HepG2 (cell line): ENCODE data around the gene LYRM7. TPM values are rescaled to one million over a fixed set of nuclear protein-coding genes. Genes with fewer than 3 reads are reported as not detected.

Source experiments
- ATF4 ChIP-seq, 2 experiments: fragments of 450-650 bp in 1 of 2; sonication (generic) in 1 of 2; formaldehyde crosslinking; IDR thresholded peaks; 2 replicates each; pipeline versions ENCODE4 v1.5.0 to v1.8.0; 2020 to 2022; ENCODE audit warnings: mild to moderate bottlenecking in 1 of 2, missing genetic modification reagents in 1 of 2
- CBX1 ChIP-seq: IDR thresholded peaks from one replicate; pipeline ENCODE4 v1.6.1; 2016; ENCODE audit warnings: antibody characterized with exemption, low read depth
- CSRNP1 ChIP-seq: sonication (generic); formaldehyde crosslinking; IDR thresholded peaks from 2 replicates; pipeline ENCODE4 v1.8.1; 2023; ENCODE audit warnings: mild to moderate bottlenecking, missing genetic modification reagents
- CSRNP2 ChIP-seq: sonication (generic); formaldehyde crosslinking; conservative IDR thresholded peaks from 2 replicates; pipeline ENCODE4 v1.8.0; 2022; ENCODE audit warnings: low read depth, missing genetic modification reagents
- FOXM1 ChIP-seq: sonication (generic); formaldehyde crosslinking; IDR thresholded peaks from 2 replicates; pipeline ENCODE4 v1.5.0; 2020; ENCODE audit warnings: missing genetic modification reagents
- GLMP ChIP-seq: sonication (generic); formaldehyde crosslinking; IDR thresholded peaks from 2 replicates; pipeline ENCODE4 v1.9.0; 2021; ENCODE audit warnings: missing genetic modification reagents, mild to moderate bottlenecking, borderline replicate concordance
- GPN1 ChIP-seq: sonication (generic); formaldehyde crosslinking; IDR thresholded peaks from 2 replicates; pipeline ENCODE4 v1.5.1; 2020; ENCODE audit warnings: missing genetic modification reagents, borderline replicate concordance
- HOXA9 ChIP-seq: sonication (generic); formaldehyde crosslinking; IDR thresholded peaks from 2 replicates; pipeline ENCODE4 v1.8.1; 2022; ENCODE audit warnings: missing genetic modification reagents, mild to moderate bottlenecking, moderate library complexity, borderline replicate concordance
- MIXL1 ChIP-seq: IDR thresholded peaks from 2 replicates; pipeline ENCODE4 v1.6.1; 2016
- MYPOP ChIP-seq: sonication (generic); formaldehyde crosslinking; IDR thresholded peaks from 2 replicates; pipeline ENCODE4 v1.8.1; 2023; ENCODE audit warnings: mild to moderate bottlenecking, moderate library complexity, missing genetic modification reagents
- NCOA5 ChIP-seq: sonication (generic); formaldehyde crosslinking; IDR thresholded peaks from 2 replicates; pipeline ENCODE4 v1.4.0; 2020; ENCODE audit warnings: missing genetic modification reagents
- PHF20 ChIP-seq: sonication (generic); formaldehyde crosslinking; IDR thresholded peaks from 2 replicates; pipeline ENCODE4 v1.5.0; 2020; ENCODE audit warnings: mild to moderate bottlenecking, missing genetic modification reagents
- SCMH1 ChIP-seq: sonication (generic); formaldehyde crosslinking; IDR thresholded peaks from 2 replicates; pipeline ENCODE4 v1.9.0; 2021; ENCODE audit warnings: missing genetic modification reagents, mild to moderate bottlenecking, borderline replicate concordance
- TFDP2 ChIP-seq: sonication (generic); formaldehyde crosslinking; IDR thresholded peaks from 2 replicates; pipeline ENCODE4 v1.4.0; 2020; ENCODE audit warnings: missing genetic modification reagents
- TGIF2 ChIP-seq: IDR thresholded peaks from 2 replicates; pipeline ENCODE4 v1.6.1; 2016; ENCODE audit warnings: control low read depth, missing compliant biosample characterization
- XRCC5 ChIP-seq: fragments of 200-400 bp; formaldehyde crosslinking; optimal IDR thresholded peaks from 2 replicates; pipeline ENCODE3; 2017; ENCODE audit warnings: mild to moderate bottlenecking, low read length
- ZFY ChIP-seq: sonication (generic); formaldehyde crosslinking; IDR thresholded peaks from 2 replicates; pipeline ENCODE4 v1.4.0; 2020; ENCODE audit warnings: missing genetic modification reagents
- ZNF335 ChIP-seq: sonication (generic); formaldehyde crosslinking; IDR thresholded peaks from 2 replicates; pipeline ENCODE4 v1.4.0; 2020; ENCODE audit warnings: missing genetic modification reagents
- ZNF446 ChIP-seq: sonication (generic); formaldehyde crosslinking; IDR thresholded peaks from 2 replicates; pipeline ENCODE4 v1.5.0; 2020; ENCODE audit warnings: mild to moderate bottlenecking, missing genetic modification reagents
- ZNF850 ChIP-seq: sonication (generic); formaldehyde crosslinking; conservative IDR thresholded peaks from 2 replicates; pipeline ENCODE4 v1.9.0; 2021; ENCODE audit warnings: mild to moderate bottlenecking, missing genetic modification reagents
- polyA plus RNA-seq, 8 experiments: library from polyadenylated mRNA; depleted of rRNA in 3 of 8; stranded (reverse) in 7 of 8; unstranded in 1 of 8; fragments of >200 nt; fragmentation: Illumina TruSeq in 4 of 8; extraction: Trizol in 4 of 8; gene quantifications; 2 replicates each; pipeline versions ENCODE4 v1.2.1 to v1.2.3, GENCODE V29; 2011 to 2016; ENCODE audit warnings: low read depth in 4 of 8, missing spikeins in 1 of 8, mixed read lengths in 1 of 8; ENCODE audit not compliant: insufficient read depth in 1 of 8
- total RNA-seq, 5 experiments: library from RNA; depleted of rRNA; stranded (reverse); fragments of >200 nt; fragmentation: Illumina TruSeq; extraction: Trizol; gene quantifications; 2 replicates each; pipeline ENCODE4 v1.2.3, GENCODE V29; 2016; ENCODE audit warnings: low read depth in 1 of 5

Gene LYRM7
- total and polyA plus RNA-seq, 2 of the 13 experiments (the other 11 are each of a cell fraction or from before 2014, with no cell fraction given) = 3.0 to 5.5 TPM

- no peak for TF ChIP-seq CBX1
- TF ChIP-seq ATF4 (CRISPR knock-in tag; IDR thresholded peaks at IDR 0.05) = no peak; a peak in 1 of 4 replicates
- peak; percentile 64; the same call in 1 of the 2 replicates for TF ChIP-seq TFDP2
- 0 out of 2 replicates have a peak, but pooled peaks have one; percentile 12 for TF ChIP-seq PHF20 (CRISPR knock-in tag)
- TF ChIP-seq ZNF446 (CRISPR knock-in tag) = no peak
- no peak for TF ChIP-seq GPN1 (CRISPR knock-in tag)
- TF ChIP-seq NCOA5 = no peak
- no peak for TF ChIP-seq SCMH1 (CRISPR knock-in tag)
- no peak for TF ChIP-seq GLMP
- no peak; the same call in 1 of the 2 replicates for TF ChIP-seq CSRNP1 (CRISPR knock-in tag)
- TF ChIP-seq MIXL1 (CRISPR knock-in tag) = no peak; the same call in 1 of the 2 replicates
- TF ChIP-seq ZNF850 (CRISPR knock-in tag) = peak; percentile 55; the same call in 1 of the 2 replicates
- TF ChIP-seq HOXA9 (CRISPR knock-in tag) = no peak
- no peak for TF ChIP-seq TGIF2
- TF ChIP-seq XRCC5 = no peak
- TF ChIP-seq ZFY (CRISPR knock-in tag) = peak; percentile 94
- TF ChIP-seq MYPOP (CRISPR knock-in tag) = no peak
- TF ChIP-seq CSRNP2 (CRISPR knock-in tag) = no peak
- no peak for TF ChIP-seq FOXM1 (CRISPR knock-in tag)
- TF ChIP-seq ZNF335 = peak; percentile 10; the same call in 1 of the 2 replicates
Observed at GRCh38 chr5:131164191-131165118, 6.3 kb upstream of the LYRM7 start (continued).
